ENCODE results near the gene ILF2. TPM values are rescaled to one million over a fixed set of nuclear protein-coding genes. Genes with fewer than 3 reads are reported as not detected.

The ILF2 gene
- total and polyA plus RNA-seq, 5 donors, result 45.6 to 85.0 (median 67.3) TPM

DNA sequence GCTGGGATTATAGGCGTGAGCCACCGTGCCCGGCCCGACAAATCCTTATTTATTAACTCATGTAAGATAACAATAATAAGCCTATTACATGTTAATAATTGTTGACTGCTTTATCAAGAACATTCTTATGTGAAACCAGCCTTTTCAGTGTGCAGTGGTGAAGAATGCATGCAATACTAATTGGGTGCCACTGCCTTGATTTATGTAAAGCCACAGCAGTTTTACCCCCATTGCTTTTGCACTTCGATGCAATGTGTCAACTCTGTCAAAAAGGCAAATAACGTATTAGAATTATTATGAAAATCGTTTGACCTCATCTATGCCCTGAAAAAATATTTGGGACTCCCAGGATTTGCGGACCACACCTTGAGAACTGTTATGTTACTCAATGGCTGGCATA is 25.9 kb upstream of the ILF2 start:
- H3K4me3 ChIP-seq (ENCODE audit: low read length), result no peak overlapping the region
- H3K27me3 ChIP-seq (ENCODE audit: control insufficient read depth, insufficient read depth), result no peaks in the 10 kb centered on the region
- H3K4me1 ChIP-seq (ENCODE audit: control insufficient read depth, insufficient read depth, low read length), result peaks cover 11% of the 10 kb centered on the region
- intact Hi-C loops (cut with DNase I), result no loop called here
- no peak for ATAC-seq
- 83% methylated on average over 8 of the region's 8 CpGs for WGBS
- DNase-seq, result no peak
- no peaks in the 10 kb centered on the region for H3K9me3 ChIP-seq (ENCODE audit: control insufficient read depth, low read length)
- H3K27ac ChIP-seq (ENCODE audit: low read length), result peak overlapping the region; percentile 97

- H3K27ac ChIP-seq (ENCODE audit: low read length), result no peak overlapping the region
- 78% methylated on average over 4 of the region's 4 CpGs for WGBS
- ATAC-seq (no peak), DNase-seq (no peak)
- H3K4me3 ChIP-seq (ENCODE audit: low read length), result no peak overlapping the region
- no peaks in the 10 kb centered on the region for H3K27me3 ChIP-seq (ENCODE audit: control insufficient read depth, insufficient read depth)
- H3K4me1 ChIP-seq (ENCODE audit: control insufficient read depth, insufficient read depth, low read length), result peaks cover 5% of the 10 kb centered on the region
- H3K9me3 ChIP-seq (ENCODE audit: control insufficient read depth, low read length), result no peaks in the 10 kb centered on the region
- intact Hi-C loops (cut with DNase I), result no loop called here
Observed at GRCh38 chr1:153693466-153693865, 22.7 kb upstream of the ILF2 start.

- no peak for DNase-seq
Observed at GRCh38 chr1:153688736-153689328, 18.0 kb upstream of the ILF2 start.

DNA sequence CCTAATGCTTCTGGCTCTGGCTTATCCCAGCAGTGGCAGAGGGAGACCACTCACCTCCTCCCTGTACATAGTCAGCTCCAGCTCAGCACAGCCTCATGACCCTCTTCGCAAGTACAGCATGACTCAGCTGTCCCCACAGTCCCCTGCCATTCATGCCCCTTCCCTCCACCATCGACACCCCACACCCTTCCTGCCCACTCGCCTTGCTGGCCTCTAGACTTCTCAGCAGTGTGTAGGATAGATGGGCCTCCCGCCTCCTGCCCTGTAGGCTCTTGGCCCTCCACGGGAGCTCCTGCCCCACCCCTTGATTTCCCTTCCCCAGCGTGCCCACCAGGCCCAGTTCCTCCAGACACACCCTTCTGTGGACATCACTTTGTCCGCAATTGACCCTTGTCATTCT is 17.5 kb upstream of the ILF2 start:
- Histone ChIP-seq H3K4me1 (ENCODE audit: control insufficient read depth, insufficient read depth, low read length) (no peaks in the 10 kb centered on the region), H3K4me3 (ENCODE audit: low read length) (no peak overlapping the region), H3K27me3 (ENCODE audit: control insufficient read depth, insufficient read depth) (no peaks in the 10 kb centered on the region), H3K27ac (ENCODE audit: low read length) (no peak overlapping the region), H3K9me3 (ENCODE audit: control insufficient read depth, low read length) (no peaks in the 10 kb centered on the region)
- intact Hi-C loops (cut with DNase I), result loop anchor here in 1 of 4 donors (5.0 kb wide), 1 partner anchor 49 kb away; no protein-coding TSS in a partner anchor
- ATAC-seq (peak in 1 of 2 donors; percentile 9), DNase-seq (no peak)
- 82% methylated on average over 7 of the region's 7 CpGs for WGBS

More at GRCh38 chr1:153688736-153689328, 18.0 kb upstream of the ILF2 start:
- Histone ChIP-seq H3K27ac (ENCODE audit: low read length) (no peak overlapping the region), H3K9me3 (ENCODE audit: control insufficient read depth, low read length) (no peaks in the 10 kb centered on the region), H3K27me3 (ENCODE audit: control insufficient read depth, insufficient read depth) (no peaks in the 10 kb centered on the region), H3K4me3 (ENCODE audit: low read length) (no peak overlapping the region), H3K4me1 (ENCODE audit: control insufficient read depth, insufficient read depth, low read length) (no peaks in the 10 kb centered on the region)
- ATAC-seq, result no peak
- WGBS, result 87% methylated on average over 18 of the region's 18 CpGs
- intact Hi-C loops (cut with DNase I), result loop anchor here in 1 of 4 donors (5.0 kb wide), 1 partner anchor 48 kb away; no protein-coding TSS in a partner anchor

GRCh38 chr1:153687346-153688125 is 16.7 kb upstream of the ILF2 start:
- ATAC-seq (no peak), DNase-seq (no peak)
- intact Hi-C loops (cut with DNase I), result loop anchor here in 1 of 4 donors (5.0 kb wide), 1 partner anchor 50 kb away; no protein-coding TSS in a partner anchor
- WGBS, result 87% methylated on average over 16 of the region's 16 CpGs
- Histone ChIP-seq H3K27me3 (ENCODE audit: control insufficient read depth, insufficient read depth) (no peaks in the 10 kb centered on the region), H3K4me3 (ENCODE audit: low read length) (no peak overlapping the region), H3K4me1 (ENCODE audit: control insufficient read depth, insufficient read depth, low read length) (no peaks in the 10 kb centered on the region), H3K27ac (ENCODE audit: low read length) (no peak overlapping the region), H3K9me3 (ENCODE audit: control insufficient read depth, low read length) (no peaks in the 10 kb centered on the region)

DNA sequence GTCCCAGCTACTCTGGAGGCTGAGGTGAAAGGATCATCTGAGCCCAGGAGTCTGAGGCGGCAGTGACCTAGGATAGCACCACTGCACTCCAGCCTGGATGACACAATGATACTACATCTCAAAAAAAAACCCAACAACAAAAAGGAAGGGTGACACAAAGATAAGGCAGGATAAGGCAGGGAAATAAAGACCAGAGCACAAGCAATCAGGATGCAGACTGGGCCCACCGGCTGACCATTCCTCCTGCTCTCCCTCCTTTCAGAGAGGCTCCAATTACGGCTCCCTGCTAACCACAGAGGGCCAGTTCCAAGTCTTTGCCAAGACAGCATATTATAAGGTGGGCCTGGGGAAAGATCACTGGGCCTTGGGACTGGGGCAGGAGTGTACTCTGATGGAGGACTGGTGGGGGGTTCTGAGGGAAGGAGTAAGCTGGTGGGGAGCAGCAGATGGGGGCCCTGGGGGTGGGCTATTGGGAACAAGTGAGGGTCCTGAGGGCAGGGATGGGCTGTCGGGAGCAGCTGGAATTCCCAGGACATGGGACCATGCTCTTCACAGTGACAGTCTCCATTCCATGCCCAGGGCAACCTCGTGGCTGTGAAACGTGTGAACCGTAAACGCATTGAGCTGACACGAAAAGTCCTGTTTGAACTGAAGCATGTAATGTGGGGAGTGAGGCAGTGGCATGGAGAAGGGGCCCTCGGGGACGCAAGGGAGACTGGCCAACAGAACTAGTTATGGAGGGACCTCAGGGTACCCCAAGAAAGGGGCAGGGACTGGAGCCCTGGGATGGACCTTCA is 14.9 kb upstream of the ILF2 start:
- no peaks in the 10 kb centered on the region for H3K27me3 ChIP-seq (ENCODE audit: control insufficient read depth, insufficient read depth)
- no peaks in the 10 kb centered on the region for H3K9me3 ChIP-seq (ENCODE audit: control insufficient read depth, low read length)
- intact Hi-C loops (cut with DNase I), result loop anchor here in 1 of 4 donors (5.0 kb wide), 1 partner anchor 52 kb away; no protein-coding TSS in a partner anchor
- ATAC-seq (no peak), DNase-seq (no peak)
- WGBS, result 81% methylated on average over 11 of the region's 11 CpGs
- peaks cover 2% of the 10 kb centered on the region for H3K4me1 ChIP-seq (ENCODE audit: control insufficient read depth, insufficient read depth, low read length)
- H3K4me3 ChIP-seq (ENCODE audit: low read length), result no peak overlapping the region
- H3K27ac ChIP-seq (ENCODE audit: low read length), result no peak overlapping the region

DNA sequence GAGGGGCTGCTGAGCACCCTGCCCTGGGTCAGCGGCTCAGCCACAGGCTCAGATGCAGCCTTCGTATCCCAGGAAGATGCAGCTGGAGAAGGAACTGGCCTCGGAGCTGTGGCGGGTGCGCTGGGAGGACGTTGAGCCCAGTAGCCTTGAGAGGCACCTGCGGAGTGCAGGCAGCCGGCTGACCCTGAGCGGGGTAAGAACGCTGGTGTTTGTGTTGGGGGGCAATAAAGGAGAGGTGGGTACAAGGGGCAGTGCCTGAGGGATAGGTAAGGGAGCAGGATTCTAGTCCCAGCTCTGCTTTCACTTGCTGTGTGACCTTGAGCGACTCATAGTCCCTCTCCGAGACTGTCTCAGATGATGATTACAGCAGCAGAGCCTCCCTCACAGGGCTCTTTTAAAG is 14.1 kb upstream of the ILF2 start:
- DNase-seq (no peak), ATAC-seq (no peak)
- Histone ChIP-seq H3K27me3 (ENCODE audit: control insufficient read depth, insufficient read depth) (no peaks in the 10 kb centered on the region), H3K9me3 (ENCODE audit: control insufficient read depth, low read length) (no peaks in the 10 kb centered on the region), H3K27ac (ENCODE audit: low read length) (no peak overlapping the region), H3K4me3 (ENCODE audit: low read length) (no peak overlapping the region), H3K4me1 (ENCODE audit: control insufficient read depth, insufficient read depth, low read length) (peaks cover 2% of the 10 kb centered on the region)
- intact Hi-C loops (cut with DNase I), result loop anchor here in 2 of 4 donors (5.0 kb wide), 2 partner anchors 52 to 62 kb away; no protein-coding TSS in a partner anchor
- 91% methylated on average over 12 of the region's 12 CpGs for WGBS

GRCh38 chr1:153683854-153684253 is 13.1 kb upstream of the ILF2 start:
- no peaks in the 10 kb centered on the region for H3K27me3 ChIP-seq (ENCODE audit: control insufficient read depth, insufficient read depth)
- 74% methylated on average over 5 of the region's 5 CpGs for WGBS
- DNase-seq (no peak), ATAC-seq (peak; percentile 20 to 22)
- H3K9me3 ChIP-seq (ENCODE audit: control insufficient read depth, low read length), result no peaks in the 10 kb centered on the region
- no peak overlapping the region for H3K4me3 ChIP-seq (ENCODE audit: low read length)
- intact Hi-C loops (cut with DNase I), result loop anchor here in 1 of 4 donors (5.0 kb wide), 1 partner anchor 63 kb away; no protein-coding TSS in a partner anchor
- peaks cover 2% of the 10 kb centered on the region for H3K4me1 ChIP-seq (ENCODE audit: control insufficient read depth, insufficient read depth, low read length)
- no peak overlapping the region for H3K27ac ChIP-seq (ENCODE audit: low read length)

GRCh38 chr1:153682730-153683129 is 11.9 kb upstream of the ILF2 start:
- ATAC-seq, result no peak
- no peak overlapping the region for H3K27ac ChIP-seq (ENCODE audit: low read length)
- WGBS, result 84% methylated on average over 7 of the region's 7 CpGs
- DNase-seq, result no peak
- H3K4me1 ChIP-seq (ENCODE audit: control insufficient read depth, insufficient read depth, low read length), result peaks cover 2% of the 10 kb centered on the region
- no peaks in the 10 kb centered on the region for H3K27me3 ChIP-seq (ENCODE audit: control insufficient read depth, insufficient read depth)
- H3K9me3 ChIP-seq (ENCODE audit: control insufficient read depth, low read length), result no peaks in the 10 kb centered on the region
- H3K4me3 ChIP-seq (ENCODE audit: low read length), result no peak overlapping the region
- intact Hi-C loops (cut with DNase I), result loop anchor here in 1 of 4 donors (5.0 kb wide), 1 partner anchor 65 kb away; no protein-coding TSS in a partner anchor

- Histone ChIP-seq H3K4me1 (ENCODE audit: control insufficient read depth, insufficient read depth, low read length) (peaks cover 2% of the 10 kb centered on the region), H3K4me3 (ENCODE audit: low read length) (peak overlapping the region; percentile 58), H3K27ac (ENCODE audit: low read length) (no peak overlapping the region), H3K27me3 (ENCODE audit: control insufficient read depth, insufficient read depth) (no peaks in the 10 kb centered on the region), H3K9me3 (ENCODE audit: control insufficient read depth, low read length) (no peaks in the 10 kb centered on the region)
- intact Hi-C loops (cut with DNase I), result loop anchor here in 1 of 4 donors (5.0 kb wide), 1 partner anchor 67 kb away; no protein-coding TSS in a partner anchor
- ATAC-seq, result peak; percentile 1 to 3
- DNase-seq, result no peak
- 16% methylated on average over 10 of the region's 10 CpGs for WGBS
Observed at GRCh38 chr1:153680120-153680403, 9.3 kb upstream of the ILF2 start.

All from right cardiac atrium (tissue), 5 donors.